K562 (cell line): ENCODE results near the gene BNC2.

Experiments used
- EZH2 ChIP-seq: IDR thresholded peaks from 2 replicates; pipeline ENCODE4 v1.6.1; 2012; ENCODE audit warnings: low read depth, mild to moderate bottlenecking, inconsistent platforms, low read length, borderline replicate concordance
- POLR2AphosphoS5 ChIP-seq: IDR thresholded peaks from 2 replicates; pipeline ENCODE4 v1.6.1; 2011; ENCODE audit warnings: mild to moderate bottlenecking, low read depth, low read length, moderate library complexity; ENCODE audit not compliant: control insufficient read depth, insufficient read depth

- no peak for TF ChIP-seq POLR2AphosphoS5
- no peak for TF ChIP-seq EZH2
These were observed 96.9 kb downstream of the BNC2 start for GRCh38 chr9:16773617-16774016.
